ENCODE measurements around the gene POU2F1. TPM values are rescaled to one million over a fixed set of nuclear protein-coding genes. Genes with fewer than 3 reads are reported as not detected.

Gene POU2F1
- total RNA-seq, 1 donor from 2014 or later = 4.7 TPM

GRCh38 chr1:167345386-167345733 is 124.7 kb downstream of the POU2F1 start:
- ATAC-seq (no peak), DNase-seq (ENCODE audit: low spot score) (no peak)

GRCh38 chr1:167357305-167357704 is 136.6 kb downstream of the POU2F1 start:
- DNase-seq (ENCODE audit: low spot score) = no peak
- ATAC-seq = no peak

- DNase-seq (ENCODE audit: low spot score) (no peak), ATAC-seq (no peak)
Observed at GRCh38 chr1:167359295-167359694, 138.6 kb downstream of the POU2F1 start.

GRCh38 chr1:167360120-167360519 is 139.4 kb downstream of the POU2F1 start:
- DNase-seq (ENCODE audit: low spot score) (no peak), ATAC-seq (no peak)

GRCh38 chr1:167362638-167363037 is 142.0 kb downstream of the POU2F1 start:
- DNase-seq (ENCODE audit: low spot score) (no peak), ATAC-seq (no peak)

- ATAC-seq = no peak
- no peak for DNase-seq (ENCODE audit: low spot score)
Observed at GRCh38 chr1:167364826-167365225, 144.1 kb downstream of the POU2F1 start.

GRCh38 chr1:167365360-167365759 is 144.7 kb downstream of the POU2F1 start:
- ATAC-seq = no peak
- DNase-seq (ENCODE audit: low spot score) = no peak

GRCh38 chr1:167367705-167368104 is 147.0 kb downstream of the POU2F1 start:
- DNase-seq (ENCODE audit: low spot score) = no peak
- no peak for ATAC-seq

GRCh38 chr1:167369175-167369574 is 148.5 kb downstream of the POU2F1 start:
- no peak for ATAC-seq
- no peak for DNase-seq (ENCODE audit: low spot score)

- ATAC-seq = no peak
- DNase-seq (ENCODE audit: low spot score) = no peak
Observed at GRCh38 chr1:167369933-167370332, 149.2 kb downstream of the POU2F1 start.

- no peak for ATAC-seq
- DNase-seq (ENCODE audit: low spot score) = no peak
Observed at GRCh38 chr1:167371030-167371429, 150.3 kb downstream of the POU2F1 start.

- DNase-seq (ENCODE audit: low spot score) (no peak), ATAC-seq (no peak)
Observed at GRCh38 chr1:167373398-167373797, 152.7 kb downstream of the POU2F1 start.

- no peak for ATAC-seq
Observed at GRCh38 chr1:167373986-167374385, 153.3 kb downstream of the POU2F1 start.

GRCh38 chr1:167375949-167376348 is 155.3 kb downstream of the POU2F1 start:
- ATAC-seq (no peak), DNase-seq (ENCODE audit: low spot score) (no peak)

More at GRCh38 chr1:167373986-167374385, 153.3 kb downstream of the POU2F1 start:
- no peak for DNase-seq (ENCODE audit: low spot score)

GRCh38 chr1:167387251-167387910 is 166.7 kb downstream of the POU2F1 start:
- DNase-seq (ENCODE audit: low spot score) (no peak), ATAC-seq (peak; percentile 88)

- ATAC-seq (no peak), DNase-seq (ENCODE audit: low spot score) (no peak)
Observed at GRCh38 chr1:167388976-167389375, 168.3 kb downstream of the POU2F1 start.

GRCh38 chr1:167392200-167392696 is 171.6 kb downstream of the POU2F1 start:
- no peak for ATAC-seq
- no peak for DNase-seq (ENCODE audit: low spot score)

- ATAC-seq = no peak
- no peak for DNase-seq (ENCODE audit: low spot score)
Observed at GRCh38 chr1:167400359-167400953, 179.8 kb downstream of the POU2F1 start.

GRCh38 chr1:167401260-167401873 is 180.7 kb downstream of the POU2F1 start:
- ATAC-seq (peak; percentile 95), DNase-seq (ENCODE audit: low spot score) (peak; percentile 53)

GRCh38 chr1:167404161-167404888 is 183.6 kb downstream of the POU2F1 start:
- ATAC-seq (no peak), DNase-seq (ENCODE audit: low spot score) (no peak)

- ATAC-seq (no peak), DNase-seq (ENCODE audit: low spot score) (no peak)
Observed at GRCh38 chr1:167404908-167405307, 184.2 kb downstream of the POU2F1 start.

GRCh38 chr1:167408355-167408754 is 187.7 kb downstream of the POU2F1 start:
- DNase-seq (ENCODE audit: low spot score) (no peak), ATAC-seq (no peak)
